ENCODE data around the gene STRIP2.
"Not testable (repeated sequence)": the region's sequence is repeated elsewhere in the genome, so short reads cannot be mapped to it uniquely, and the experiment has no call there.

The STRIP2 gene

GRCh38 chr7:129523924-129524323, 89.7 kb downstream of the STRIP2 start:
- DNase-seq (ENCODE audit: extremely low read depth, low read depth): no peak
- TF ChIP-seq CTCF (IDR thresholded peaks at IDR 0.05; ENCODE audit: low read depth, low read length): no peak

GRCh38 chr7:129524405-129524804, 90.2 kb downstream of the STRIP2 start:
- DNase-seq (ENCODE audit: extremely low read depth, low read depth): peak; percentile 75

- no peak for TF ChIP-seq CTCF (IDR thresholded peaks at IDR 0.05; ENCODE audit: low read depth, low read length)
- DNase-seq (ENCODE audit: extremely low read depth, low read depth): no peak
Observed at GRCh38 chr7:129525225-129525862, 91.1 kb downstream of the STRIP2 start.

- TF ChIP-seq CTCF (IDR thresholded peaks at IDR 0.05; ENCODE audit: low read depth, low read length): no peak
- no peak for DNase-seq (ENCODE audit: extremely low read depth, low read depth)
Observed at GRCh38 chr7:129529643-129530042, 95.4 kb downstream of the STRIP2 start.

- no peak for TF ChIP-seq CTCF (IDR thresholded peaks at IDR 0.05; ENCODE audit: low read depth, low read length)
- DNase-seq (ENCODE audit: extremely low read depth, low read depth): no peak
Observed at GRCh38 chr7:129530795-129531391, 96.7 kb downstream of the STRIP2 start.

GRCh38 chr7:129531721-129532120, 97.5 kb downstream of the STRIP2 start:
- no peak for DNase-seq (ENCODE audit: extremely low read depth, low read depth)
- TF ChIP-seq CTCF (IDR thresholded peaks at IDR 0.05; ENCODE audit: low read depth, low read length): no peak

- TF ChIP-seq CTCF (IDR thresholded peaks at IDR 0.05; ENCODE audit: low read depth, low read length): no peak
Observed at GRCh38 chr7:129532375-129532774, 98.1 kb downstream of the STRIP2 start.

GRCh38 chr7:129534558-129535274, 100.5 kb downstream of the STRIP2 start:
- not testable (repeated sequence) for DNase-seq (ENCODE audit: extremely low read depth, low read depth)

More at GRCh38 chr7:129532375-129532774, 98.1 kb downstream of the STRIP2 start:
- no peak for DNase-seq (ENCODE audit: extremely low read depth, low read depth)

Measured in AG09319 (cell line).